ENCODE results near the gene PARD3B.

- TF ChIP-seq POLR2A (IDR thresholded peaks at IDR 0.05; ENCODE audit: low read length) (no peak), GATA1 (IDR thresholded peaks at IDR 0.05; ENCODE audit: low read depth, low read length) (no peak)
Measured at GRCh38 chr2:205156457-205156856, 611.2 kb downstream of the PARD3B start.

All from erythroblast (primary cell).